A673 (cell line): ENCODE results near the gene GAS2L3. TPM values are rescaled to one million over a fixed set of nuclear protein-coding genes. Genes with fewer than 3 reads are reported as not detected.

Experiments used
- BruUV-seq: library from RNA; stranded (reverse); fragments of 400-500 nt; replicated peaks from 2 replicates; lab custom pipeline; 2021; lab: Mats Ljungman, UMichigan
- CTCF ChIA-PET: fragments of 300-600 bp; sonication (Branson Sonifier 250); formaldehyde crosslinking; loops from one replicate; lab custom pipeline; 2022; ENCODE audit warnings: antibody characterized with exemption; lab: Charles Lee
- POLR2A ChIA-PET: fragments of 300-600 bp; sonication (Branson Sonifier 250); formaldehyde crosslinking; loops from one replicate; lab custom pipeline; 2022; ENCODE audit warnings: antibody characterized with exemption; ENCODE audit not compliant: low non-redundant PET; lab: Charles Lee
- DNase-seq: peaks from one replicate; pipeline ENCODE4 v3.0.0-alpha.2; 2015; ENCODE audit warnings: low spot score
- H3K27ac ChIP-seq: fragments of 200-600 bp; sonication (generic); 2 replicates; pipeline ENCODE4 v1.5.1; 2016; ENCODE audit warnings: mixed run types, low read depth, mild to moderate bottlenecking, mixed read lengths, antibody characterized with exemption, low read length; ENCODE audit not compliant: poor library complexity, severe bottlenecking
- H3K27me3 ChIP-seq: fragments of 200-600 bp; sonication (generic); replicated peaks from 2 replicates; pipeline ENCODE4 v1.6.1; 2017; ENCODE audit warnings: mixed run types, low read depth, mild to moderate bottlenecking, mixed read lengths, antibody characterized with exemption, low read length; ENCODE audit not compliant: insufficient read depth, poor library complexity
- H3K36me3 ChIP-seq: fragments of 200-600 bp; sonication (generic); 2 replicates; pipeline ENCODE4 v1.6.1; 2016; ENCODE audit warnings: mixed run types, mild to moderate bottlenecking, mixed read lengths, antibody characterized with exemption, low read length; ENCODE audit not compliant: insufficient read depth, poor library complexity, severe bottlenecking
- H3K4me1 ChIP-seq: fragments of 200-600 bp; sonication (generic); 2 replicates; pipeline ENCODE4 v1.6.1; 2017; ENCODE audit warnings: mixed run types, mild to moderate bottlenecking, mixed read lengths, antibody characterized with exemption, low read length; ENCODE audit not compliant: insufficient read depth, poor library complexity, severe bottlenecking
- H3K4me3 ChIP-seq: fragments of 200-600 bp; sonication (generic); 2 replicates; pipeline ENCODE4 v1.5.1; 2016; ENCODE audit warnings: low read depth, mixed run types, mild to moderate bottlenecking, mixed read lengths, low read length; ENCODE audit not compliant: poor library complexity, severe bottlenecking
- H3K9me3 ChIP-seq: fragments of 200-600 bp; sonication (generic); 2 replicates; pipeline ENCODE4 v1.6.1; 2016; ENCODE audit warnings: mixed run types, low read depth, mild to moderate bottlenecking, mixed read lengths, antibody characterized with exemption, low read length; ENCODE audit not compliant: poor library complexity, severe bottlenecking
- EZH2 ChIP-seq: fragments of 200-600 bp; sonication (generic); IDR thresholded peaks from 2 replicates; pipeline ENCODE4 v1.6.1; 2017; ENCODE audit warnings: borderline replicate concordance, low read depth, mild to moderate bottlenecking, mixed read lengths, antibody characterized with exemption, low read length; ENCODE audit not compliant: poor library complexity, severe bottlenecking
- intact Hi-C: fragments of 100-400 bp; cut with micrococcal nuclease; formaldehyde crosslinking; loops from one replicate; pipeline ENCODE4 v1.10.0; 2022; ENCODE audit not compliant: unreplicated experiment
- total RNA-seq: library from RNA; stranded (reverse); gene quantifications from 2 replicates; pipeline ENCODE4 v1.2.3, GENCODE V29; 2021
- TF ChIP-seq, protein P1 (sequence below): fragments of 300-800, 200-600 bp; sonication (generic); conservative IDR thresholded peaks from 2 replicates; pipeline ENCODE4 v1.5.1; 2017; ENCODE audit warnings: low read depth, mild to moderate bottlenecking, antibody characterized with exemption, low read length, moderate library complexity, mixed read lengths

Gene GAS2L3
- total RNA-seq, 1 experiment from 2014 or later = 44.8 TPM

DNA sequence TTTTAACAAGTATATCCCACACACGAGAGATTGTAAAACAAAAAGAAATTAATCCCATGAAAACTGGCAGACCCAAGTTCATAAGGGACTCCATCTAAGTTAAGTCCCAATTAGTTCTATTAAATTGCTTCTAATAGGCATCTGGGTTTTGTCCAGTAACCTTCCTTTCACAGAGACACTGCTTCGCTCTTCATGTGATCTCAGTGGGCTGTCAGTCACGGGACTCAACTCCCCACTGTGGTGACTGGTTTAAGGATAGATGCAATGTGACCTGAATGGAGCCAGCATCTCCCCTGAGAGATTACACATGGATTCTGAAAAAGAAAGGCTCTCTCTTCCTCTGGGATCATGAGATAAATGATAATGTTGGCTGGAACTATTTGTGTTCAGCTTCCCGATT lies 96.4 kb downstream of the GAS2L3 start:
- TF ChIP-seq EZH2 = no peak
- TF ChIP-seq, protein P1, sequence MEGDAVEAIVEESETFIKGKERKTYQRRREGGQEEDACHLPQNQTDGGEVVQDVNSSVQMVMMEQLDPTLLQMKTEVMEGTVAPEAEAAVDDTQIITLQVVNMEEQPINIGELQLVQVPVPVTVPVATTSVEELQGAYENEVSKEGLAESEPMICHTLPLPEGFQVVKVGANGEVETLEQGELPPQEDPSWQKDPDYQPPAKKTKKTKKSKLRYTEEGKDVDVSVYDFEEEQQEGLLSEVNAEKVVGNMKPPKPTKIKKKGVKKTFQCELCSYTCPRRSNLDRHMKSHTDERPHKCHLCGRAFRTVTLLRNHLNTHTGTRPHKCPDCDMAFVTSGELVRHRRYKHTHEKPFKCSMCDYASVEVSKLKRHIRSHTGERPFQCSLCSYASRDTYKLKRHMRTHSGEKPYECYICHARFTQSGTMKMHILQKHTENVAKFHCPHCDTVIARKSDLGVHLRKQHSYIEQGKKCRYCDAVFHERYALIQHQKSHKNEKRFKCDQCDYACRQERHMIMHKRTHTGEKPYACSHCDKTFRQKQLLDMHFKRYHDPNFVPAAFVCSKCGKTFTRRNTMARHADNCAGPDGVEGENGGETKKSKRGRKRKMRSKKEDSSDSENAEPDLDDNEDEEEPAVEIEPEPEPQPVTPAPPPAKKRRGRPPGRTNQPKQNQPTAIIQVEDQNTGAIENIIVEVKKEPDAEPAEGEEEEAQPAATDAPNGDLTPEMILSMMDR = no peak
- Histone ChIP-seq H3K4me1 (no peaks in the 10 kb centered on the region), H3K4me3 (no peak overlapping the region), H3K27ac (no peak overlapping the region), H3K27me3 (no peaks in the 10 kb centered on the region), H3K9me3 (no peaks in the 10 kb centered on the region), H3K36me3 (no peaks in the 10 kb centered on the region)
- intact Hi-C loops = loop anchor here (2.0 to 5.0 kb wide), 3 partner anchors 65 to 438 kb away; no protein-coding TSS in a partner anchor
- POLR2A ChIA-PET = no interaction called here
- BruUV-seq = no TSS peak
- DNase-seq = no peak
- CTCF ChIA-PET = no interaction called here

DNA sequence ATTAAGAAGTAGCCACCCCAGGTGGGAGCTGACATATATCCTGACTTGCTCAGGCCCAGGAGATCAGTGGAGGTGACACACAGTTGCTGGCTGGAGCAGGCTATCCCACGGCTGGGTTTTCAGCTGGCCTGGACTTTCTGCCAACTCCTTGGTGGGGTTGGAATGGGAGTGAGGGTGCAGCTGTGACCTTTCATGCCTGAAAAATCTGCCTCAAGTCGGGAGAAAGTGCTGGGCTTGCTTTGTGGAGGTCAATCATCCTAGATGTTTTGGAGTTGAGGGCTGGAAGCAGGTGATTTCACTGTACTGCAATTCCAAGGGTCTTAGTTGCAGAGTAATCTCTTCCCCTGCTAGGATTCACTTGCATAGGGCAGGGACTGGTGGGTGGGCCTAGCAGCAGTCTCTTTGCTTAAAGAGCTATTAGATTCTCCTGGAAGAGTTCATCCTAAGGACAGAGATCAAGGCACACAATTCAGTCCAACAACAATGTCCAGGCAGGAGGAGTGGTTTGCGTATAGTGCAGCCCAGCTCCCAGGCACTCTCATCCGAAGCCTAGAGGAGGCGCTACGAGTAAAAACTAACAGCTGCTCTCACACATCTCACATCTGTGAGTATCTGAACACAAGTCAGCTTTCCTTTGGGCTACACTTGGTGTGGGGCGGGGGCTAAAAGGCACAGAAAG lies 98.1 kb downstream of the GAS2L3 start:
- H3K36me3 ChIP-seq = no peaks in the 10 kb centered on the region
- no TSS peak for BruUV-seq
- POLR2A ChIA-PET = no interaction called here
- CTCF ChIA-PET = interaction anchor here (0.6 to 1.3 kb wide), 4 partner anchors 16 to 437 kb away, joined by 3 to 4 read pairs (median 4); no protein-coding TSS in a partner anchor
- no peaks in the 10 kb centered on the region for H3K27me3 ChIP-seq
- TF ChIP-seq, protein P1 = no peak
- no peak for TF ChIP-seq EZH2
- no peak overlapping the region for H3K4me3 ChIP-seq
- no peak for DNase-seq
- peaks cover 4% of the 10 kb centered on the region for H3K4me1 ChIP-seq
- H3K27ac ChIP-seq = no peak overlapping the region
- intact Hi-C loops = loop anchor here (5.0 kb wide), 2 partner anchors 324 to 439 kb away; no protein-coding TSS in a partner anchor
- H3K9me3 ChIP-seq = no peaks in the 10 kb centered on the region

DNA sequence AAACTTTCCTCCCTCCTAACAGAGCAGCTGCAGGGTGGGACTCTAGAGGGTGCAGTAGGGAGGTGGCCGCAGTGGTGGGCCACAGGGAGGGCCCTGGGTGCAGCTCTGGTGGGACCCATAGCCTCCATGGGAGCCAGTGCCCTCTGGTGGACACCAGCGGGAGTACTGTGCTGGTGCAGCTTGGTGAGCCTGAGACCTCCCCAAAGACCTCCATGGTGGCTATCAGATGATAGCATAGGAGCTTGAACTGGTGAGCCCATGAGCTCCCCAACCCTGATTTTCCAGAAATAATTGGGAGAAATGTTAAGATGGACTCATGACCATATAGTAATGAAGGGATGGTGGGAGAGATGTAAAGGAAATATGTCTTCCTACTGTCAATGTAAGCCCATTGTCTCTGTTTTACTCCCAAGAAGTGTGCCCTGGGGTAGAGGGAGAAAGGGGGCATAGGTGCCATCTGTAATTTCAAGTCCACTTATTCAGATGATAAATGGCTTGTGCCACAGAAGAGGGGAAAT lies 98.7 kb downstream of the GAS2L3 start:
- no peak for TF ChIP-seq EZH2
- TF ChIP-seq, protein P1 = peak; percentile 85
- BruUV-seq = no TSS peak
- Histone ChIP-seq H3K27me3 (no peaks in the 10 kb centered on the region), H3K36me3 (no peaks in the 10 kb centered on the region), H3K4me1 (peaks cover 4% of the 10 kb centered on the region), H3K4me3 (no peak overlapping the region), H3K9me3 (no peaks in the 10 kb centered on the region), H3K27ac (no peak overlapping the region)
- intact Hi-C loops = loop anchor here (5.0 kb wide), 2 partner anchors 325 to 440 kb away; no protein-coding TSS in a partner anchor
- CTCF ChIA-PET = interaction anchor here (0.6 to 1.3 kb wide), 5 partner anchors 16 to 437 kb away, joined by 3 to 4 read pairs (median 4); no protein-coding TSS in a partner anchor
- POLR2A ChIA-PET = no interaction called here
- DNase-seq = peak; percentile 59
